ENCODE data around the gene CALML3. TPM values are rescaled to one million over a fixed set of nuclear protein-coding genes. Genes with fewer than 3 reads are reported as not detected.
"Not testable (repeated sequence)": the region's sequence is repeated elsewhere in the genome, so short reads cannot be mapped to it uniquely, and the experiment has no call there.

The CALML3 gene
- total RNA-seq, 2 donors from 2014 or later, result not detected

DNA sequence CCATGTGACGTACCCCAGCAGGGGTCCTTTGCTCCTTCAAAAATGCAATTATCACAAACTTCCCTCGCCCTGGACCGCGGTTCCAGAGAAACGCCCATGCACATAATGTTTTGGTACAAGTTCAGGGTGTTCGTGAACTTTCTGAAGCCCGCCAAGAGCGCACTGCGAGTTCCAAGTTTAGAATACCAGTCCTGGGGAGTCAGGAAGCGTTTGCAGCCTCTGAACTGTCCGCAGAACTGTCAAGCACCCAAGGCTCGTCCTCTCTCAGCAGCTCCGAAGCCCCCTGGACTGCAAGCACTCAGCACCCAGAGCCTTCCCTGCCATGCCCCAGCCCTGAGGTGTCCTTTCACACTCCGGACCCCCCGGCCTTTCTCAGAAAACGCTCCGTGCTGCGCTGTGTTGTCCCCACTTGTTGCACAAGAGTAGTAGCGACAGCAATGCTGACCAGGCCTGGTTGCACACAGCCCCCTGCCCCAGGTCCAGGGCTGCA lies 30.3 kb downstream of the CALML3 start:
- H3K4me1 ChIP-seq, result peaks cover 0 to 5% of the 10 kb centered on the region in 2 donors

DNA sequence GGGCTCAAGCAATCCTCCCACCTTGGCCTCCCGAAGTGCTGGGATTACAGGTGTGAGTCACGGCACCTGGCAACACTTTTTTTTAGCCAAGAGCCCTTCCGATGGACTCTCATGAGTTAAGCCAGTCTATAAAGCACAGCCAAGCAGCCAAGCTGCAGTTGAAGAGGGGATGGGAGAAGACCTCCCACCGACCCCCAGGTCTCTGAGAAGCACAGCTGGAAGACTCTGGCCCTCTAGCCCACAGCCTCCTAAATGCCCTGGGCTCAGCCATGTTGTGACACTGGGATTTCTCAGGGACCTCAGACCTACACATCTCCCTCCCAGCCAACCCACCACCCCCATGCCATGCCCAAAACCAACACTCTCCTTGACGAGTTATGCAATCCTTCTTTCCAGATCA lies 31.1 kb downstream of the CALML3 start:
- H3K4me1 ChIP-seq, result peaks cover 0 to 5% of the 10 kb centered on the region in 2 donors
- no peak overlapping the region for H3K4me3 ChIP-seq
- no peaks in the 10 kb centered on the region for H3K36me3 ChIP-seq
- H3K9me3 ChIP-seq, result no peaks in the 10 kb centered on the region
- no peak for DNase-seq (ENCODE audit: low spot score)
- no peaks in the 10 kb centered on the region for H3K27me3 ChIP-seq
- TF ChIP-seq, protein P1, sequence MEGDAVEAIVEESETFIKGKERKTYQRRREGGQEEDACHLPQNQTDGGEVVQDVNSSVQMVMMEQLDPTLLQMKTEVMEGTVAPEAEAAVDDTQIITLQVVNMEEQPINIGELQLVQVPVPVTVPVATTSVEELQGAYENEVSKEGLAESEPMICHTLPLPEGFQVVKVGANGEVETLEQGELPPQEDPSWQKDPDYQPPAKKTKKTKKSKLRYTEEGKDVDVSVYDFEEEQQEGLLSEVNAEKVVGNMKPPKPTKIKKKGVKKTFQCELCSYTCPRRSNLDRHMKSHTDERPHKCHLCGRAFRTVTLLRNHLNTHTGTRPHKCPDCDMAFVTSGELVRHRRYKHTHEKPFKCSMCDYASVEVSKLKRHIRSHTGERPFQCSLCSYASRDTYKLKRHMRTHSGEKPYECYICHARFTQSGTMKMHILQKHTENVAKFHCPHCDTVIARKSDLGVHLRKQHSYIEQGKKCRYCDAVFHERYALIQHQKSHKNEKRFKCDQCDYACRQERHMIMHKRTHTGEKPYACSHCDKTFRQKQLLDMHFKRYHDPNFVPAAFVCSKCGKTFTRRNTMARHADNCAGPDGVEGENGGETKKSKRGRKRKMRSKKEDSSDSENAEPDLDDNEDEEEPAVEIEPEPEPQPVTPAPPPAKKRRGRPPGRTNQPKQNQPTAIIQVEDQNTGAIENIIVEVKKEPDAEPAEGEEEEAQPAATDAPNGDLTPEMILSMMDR (IDR thresholded peaks at IDR 0.05), result no peak
- no peak overlapping the region for H3K27ac ChIP-seq

More for the DNA sequence above, 30.3 kb downstream of the CALML3 start:
- no peak for DNase-seq (ENCODE audit: low spot score)
- Histone ChIP-seq H3K27me3 (no peaks in the 10 kb centered on the region), H3K36me3 (no peaks in the 10 kb centered on the region), H3K9me3 (no peaks in the 10 kb centered on the region), H3K4me3 (no peak overlapping the region), H3K27ac (no peak overlapping the region)
- TF ChIP-seq, protein P1 (IDR thresholded peaks at IDR 0.05), result no peak

DNA sequence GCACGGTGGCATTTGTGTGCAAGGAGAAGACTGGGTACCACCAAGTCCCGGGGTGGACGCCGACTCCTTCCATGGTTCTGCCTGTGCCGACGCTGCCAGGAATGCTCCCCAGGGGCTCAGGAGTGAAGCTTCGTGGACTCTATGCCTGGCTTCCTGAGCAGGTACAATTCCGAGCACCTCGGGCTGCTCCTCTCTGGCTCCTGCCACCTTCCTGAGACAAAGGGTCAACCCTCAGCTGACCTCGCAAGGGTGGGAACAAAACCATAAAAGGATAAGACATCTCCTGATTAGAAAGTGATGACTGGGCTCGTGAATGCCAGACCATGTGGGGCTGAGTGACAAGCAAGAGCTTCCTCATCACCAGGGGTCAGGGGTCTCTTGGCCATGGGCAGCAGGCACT lies 31.8 kb downstream of the CALML3 start:
- no peaks in the 10 kb centered on the region for H3K9me3 ChIP-seq
- no peak for DNase-seq (ENCODE audit: low spot score)
- H3K27ac ChIP-seq, result no peak overlapping the region
- H3K4me1 ChIP-seq, result peaks cover 0 to 5% of the 10 kb centered on the region in 2 donors
- no peak overlapping the region for H3K4me3 ChIP-seq
- no peaks in the 10 kb centered on the region for H3K36me3 ChIP-seq
- H3K27me3 ChIP-seq, result no peaks in the 10 kb centered on the region
- TF ChIP-seq, protein P1 (IDR thresholded peaks at IDR 0.05), result no peak

DNA sequence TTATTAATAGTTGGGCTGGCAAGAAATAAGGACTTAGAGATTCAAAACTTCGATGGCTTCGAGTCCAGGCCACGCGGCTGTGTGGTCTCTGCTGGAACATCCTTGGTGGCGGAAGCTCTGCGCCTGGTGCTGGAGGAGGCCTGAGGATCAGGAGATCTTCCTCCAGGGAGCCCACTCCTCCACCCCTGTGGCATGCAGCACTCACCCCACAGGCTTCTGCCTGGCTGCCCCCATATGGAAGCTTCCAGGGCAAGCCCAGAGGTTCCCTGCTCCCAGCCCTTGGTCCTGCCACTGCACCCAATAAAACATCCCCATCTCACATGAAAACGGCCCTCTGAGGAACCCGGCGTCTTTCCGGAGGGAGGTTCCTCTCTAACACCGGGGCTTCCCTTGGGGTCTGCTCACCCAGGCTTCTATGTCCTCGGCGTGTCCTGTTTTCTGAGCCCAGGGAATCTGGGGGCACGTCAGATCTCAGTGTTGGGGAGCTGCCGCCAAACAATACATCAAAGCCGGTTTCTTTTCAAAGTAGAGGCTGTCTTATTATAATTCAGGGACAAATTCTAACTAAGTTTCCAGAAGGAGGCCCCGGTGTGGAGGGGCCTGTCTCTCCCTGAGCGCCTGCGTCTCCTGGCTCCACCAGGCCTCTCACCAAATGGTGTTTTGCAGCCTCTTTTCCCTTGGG lies 32.4 kb downstream of the CALML3 start:
- TF ChIP-seq, protein P1 (IDR thresholded peaks at IDR 0.05), result no peak
- Histone ChIP-seq H3K4me3 (no peak overlapping the region), H3K36me3 (no peaks in the 10 kb centered on the region), H3K27ac (no peak overlapping the region), H3K4me1 (peaks cover 0 to 5% of the 10 kb centered on the region in 2 donors), H3K9me3 (no peaks in the 10 kb centered on the region), H3K27me3 (no peaks in the 10 kb centered on the region)
- no peak for DNase-seq (ENCODE audit: low spot score)

DNA sequence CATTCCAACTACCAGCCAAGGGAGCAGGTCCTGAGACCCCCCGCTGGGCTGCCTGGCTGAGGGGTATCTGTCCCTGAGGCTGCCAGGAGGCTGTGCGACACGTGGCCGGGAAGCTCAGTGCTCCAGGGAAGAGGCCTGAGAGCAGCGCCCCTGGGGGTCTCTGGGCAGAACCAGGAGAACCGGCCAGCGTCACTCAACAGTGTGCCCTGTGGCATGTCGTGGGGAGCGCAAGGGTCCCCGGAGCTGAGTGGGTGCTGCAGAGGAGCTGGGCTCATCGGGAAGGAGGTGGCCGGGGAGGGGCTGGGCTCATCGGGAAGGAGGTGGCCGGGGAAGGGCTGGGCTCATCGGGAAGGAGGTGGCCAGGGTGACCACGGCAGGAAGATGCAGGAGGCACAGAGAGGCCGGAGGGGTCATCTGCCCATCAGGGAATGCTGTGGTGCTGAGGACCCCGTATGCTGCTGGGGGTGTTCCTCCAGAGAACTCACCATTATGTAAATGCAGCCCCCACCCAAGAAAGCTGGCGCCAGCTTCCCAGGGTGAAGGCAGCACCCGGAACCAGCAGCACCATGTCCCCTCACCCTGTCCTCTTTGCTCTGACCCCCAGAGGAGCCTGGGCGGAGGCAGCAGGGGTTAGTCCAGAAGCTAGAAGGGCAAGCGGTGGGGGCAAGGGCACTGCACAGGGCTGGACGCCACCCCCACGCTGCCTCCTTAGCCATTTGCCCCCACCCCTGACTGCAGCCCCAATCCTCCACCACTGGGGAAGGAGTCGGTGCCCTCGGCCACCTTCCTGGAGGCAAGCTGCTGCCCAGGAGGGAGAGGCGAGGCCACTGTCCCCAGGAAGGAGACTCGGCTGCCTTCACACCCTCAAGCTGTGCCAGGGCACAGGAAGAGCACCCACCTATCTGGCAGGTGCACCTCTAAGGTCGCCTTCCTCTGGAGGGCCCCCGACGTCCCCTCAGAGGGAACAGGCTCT lies 33.3 kb downstream of the CALML3 start:
- Histone ChIP-seq H3K36me3 (no peaks in the 10 kb centered on the region), H3K9me3 (no peaks in the 10 kb centered on the region), H3K27me3 (no peaks in the 10 kb centered on the region), H3K27ac (no peak overlapping the region), H3K4me1 (peaks cover 0 to 5% of the 10 kb centered on the region in 2 donors), H3K4me3 (no peak overlapping the region)
- TF ChIP-seq, protein P1 (IDR thresholded peaks at IDR 0.05), result no peak
- no peak for DNase-seq (ENCODE audit: low spot score)

- H3K27ac ChIP-seq; H3K9me3 ChIP-seq; H3K4me3 ChIP-seq; H3K27me3 ChIP-seq; H3K36me3 ChIP-seq; H3K4me1 ChIP-seq; DNase-seq (ENCODE audit: low spot score): not testable (repeated sequence)
These were observed 34.3 kb downstream of the CALML3 start for GRCh38 chr10:5559022-5559421.
